ENCODE results near the gene P2RX6.
"Not testable (repeated sequence)": the region's sequence is repeated elsewhere in the genome, so short reads cannot be mapped to it uniquely, and the experiment has no call there.

P2RX6 gene

GRCh38 chr22:20970939-20971657, 43.9 kb upstream of the P2RX6 start:
- in situ Hi-C loops (cut with MboI; ENCODE audit: low pct_unique_long_range_greater_than_20kb, low sequenced_read_pairs, unreplicated experiment): no loop called here
- TF ChIP-seq CTCF (IDR thresholded peaks at IDR 0.05; ENCODE audit: extremely low read depth, insufficient read depth, missing control alignments): no peak
- no peak for DNase-seq (ENCODE audit: low spot score)

DNA sequence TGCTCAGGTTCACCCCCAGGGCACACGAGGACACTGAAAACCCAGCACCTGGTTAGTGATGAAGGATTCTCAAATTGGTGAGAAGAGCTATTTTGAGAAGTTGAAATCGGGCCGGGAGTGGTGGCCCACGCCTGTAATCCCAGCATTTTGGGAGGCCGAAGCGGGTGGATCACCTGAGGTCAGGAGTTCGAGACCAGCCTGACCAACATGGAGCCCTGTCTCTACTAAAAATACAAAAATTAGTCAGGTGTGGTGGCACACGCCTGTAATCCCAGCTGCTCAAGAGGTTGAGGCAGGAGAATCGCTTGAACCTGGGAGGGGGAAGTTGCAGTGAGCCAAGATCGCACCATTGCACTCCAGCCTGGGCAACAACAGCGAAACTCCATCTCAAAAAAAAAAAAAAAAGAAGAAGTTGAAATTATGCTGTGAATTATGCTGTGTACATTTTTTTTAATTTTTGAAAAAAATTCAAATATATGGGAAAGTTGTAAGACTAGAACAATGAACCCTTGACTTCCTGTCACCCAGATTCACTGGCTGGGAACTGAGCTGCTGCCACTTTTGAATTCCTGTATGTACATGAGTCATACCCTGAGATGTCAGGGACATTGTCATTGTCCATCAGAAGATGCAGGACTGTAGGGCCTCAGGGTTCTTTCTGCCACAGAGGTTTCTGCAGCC, 42.8 kb upstream of the P2RX6 start:
- DNase-seq (ENCODE audit: low spot score); in situ Hi-C loops (cut with MboI; ENCODE audit: low pct_unique_long_range_greater_than_20kb, low sequenced_read_pairs, unreplicated experiment): not testable (repeated sequence)

- no peak for TF ChIP-seq CTCF (IDR thresholded peaks at IDR 0.05; ENCODE audit: extremely low read depth, insufficient read depth, missing control alignments)
- DNase-seq (ENCODE audit: low spot score): no peak
- in situ Hi-C loops (cut with MboI; ENCODE audit: low pct_unique_long_range_greater_than_20kb, low sequenced_read_pairs, unreplicated experiment): no loop called here
These were observed 41.9 kb upstream of the P2RX6 start for GRCh38 chr22:20972933-20973577.

DNA sequence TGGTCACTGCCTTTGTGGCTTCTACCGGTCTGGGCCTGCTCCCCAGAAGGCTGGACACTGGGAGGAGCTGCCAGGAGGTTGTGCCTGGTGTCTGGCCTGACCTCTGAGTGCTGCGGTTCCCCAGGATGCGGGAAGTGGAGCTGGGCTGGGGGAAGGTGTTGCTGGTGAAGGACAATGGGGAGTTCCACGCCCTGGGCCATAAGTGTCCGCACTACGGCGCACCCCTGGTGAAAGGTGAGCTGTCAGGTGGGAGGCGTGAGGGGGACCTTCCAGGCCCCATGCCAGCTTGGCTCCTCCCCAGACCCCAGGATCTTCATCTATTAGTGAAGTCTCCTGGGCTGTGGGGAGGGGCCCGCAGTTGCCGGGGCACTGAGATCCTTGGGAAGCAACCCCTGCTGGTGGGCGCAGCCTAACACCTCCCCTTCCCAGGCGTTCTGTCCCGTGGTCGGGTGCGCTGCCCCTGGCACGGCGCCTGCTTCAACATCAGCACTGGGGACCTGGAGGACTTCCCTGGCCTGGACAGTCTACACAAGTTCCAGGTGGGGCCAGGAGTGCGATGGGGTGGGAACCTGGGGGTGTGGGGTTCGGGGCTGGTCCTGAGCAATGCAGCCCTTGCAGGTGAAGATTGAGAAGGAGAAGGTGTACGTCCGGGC, 41.2 kb upstream of the P2RX6 start:
- no peak for TF ChIP-seq CTCF (IDR thresholded peaks at IDR 0.05; ENCODE audit: extremely low read depth, insufficient read depth, missing control alignments)
- in situ Hi-C loops (cut with MboI; ENCODE audit: low pct_unique_long_range_greater_than_20kb, low sequenced_read_pairs, unreplicated experiment): no loop called here
- DNase-seq (ENCODE audit: low spot score): no peak

GRCh38 chr22:20974336-20974955, 40.5 kb upstream of the P2RX6 start:
- no peak for TF ChIP-seq CTCF (IDR thresholded peaks at IDR 0.05; ENCODE audit: extremely low read depth, insufficient read depth, missing control alignments)
- in situ Hi-C loops (cut with MboI; ENCODE audit: low pct_unique_long_range_greater_than_20kb, low sequenced_read_pairs, unreplicated experiment): no loop called here
- DNase-seq (ENCODE audit: low spot score): no peak

DNA sequence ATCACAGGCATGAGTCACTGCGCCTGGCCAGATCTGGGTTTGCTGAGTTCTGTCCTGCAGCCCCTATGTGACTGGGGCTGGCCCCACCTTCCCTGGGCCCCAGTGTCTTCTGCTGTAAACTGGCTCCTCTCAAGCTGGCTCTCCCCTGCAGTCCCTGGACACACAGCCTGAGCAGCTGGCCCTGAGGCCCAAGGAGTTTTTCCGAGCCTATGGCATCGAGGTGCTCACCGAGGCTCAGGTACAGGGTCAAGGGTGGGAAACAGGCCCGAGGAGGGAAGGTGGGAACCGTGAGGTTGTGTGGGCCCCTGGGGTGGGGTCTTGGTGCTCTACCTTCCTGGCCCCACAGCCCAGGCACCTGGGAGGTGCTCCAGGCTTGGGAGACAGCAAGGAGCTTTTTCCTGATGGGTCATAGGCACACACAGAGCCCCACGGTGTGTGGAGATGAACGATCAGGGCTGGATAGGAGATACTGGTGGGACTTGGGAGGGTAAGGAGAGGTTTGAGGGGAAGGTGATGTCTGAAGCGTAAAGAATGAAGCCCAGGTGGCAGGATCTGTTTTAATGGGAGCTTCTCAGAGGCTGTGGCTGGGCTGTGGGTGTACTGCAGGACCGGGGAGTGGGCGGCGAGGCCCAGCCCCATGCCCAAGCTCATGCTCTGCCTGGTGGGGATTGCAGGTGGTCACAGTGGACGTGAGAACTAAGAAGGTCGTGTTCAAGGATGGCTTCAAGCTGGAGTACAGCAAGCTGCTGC, 39.2 kb upstream of the P2RX6 start:
- DNase-seq (ENCODE audit: low spot score): no peak
- TF ChIP-seq CTCF (IDR thresholded peaks at IDR 0.05; ENCODE audit: extremely low read depth, insufficient read depth, missing control alignments): no peak
- in situ Hi-C loops (cut with MboI; ENCODE audit: low pct_unique_long_range_greater_than_20kb, low sequenced_read_pairs, unreplicated experiment): no loop called here
